NCI-H2196 treated with DMSO at 0.1 percent for 48 hours (cell line): Measurements from ENCODE around the gene IFT81.

Source experiments
- DNase-seq: peaks from one replicate; lab custom pipeline; 2025; ENCODE audit not compliant: unreplicated experiment; lab: John Stamatoyannopoulos, UW

Gene IFT81

GRCh38 chr12:110157539-110157938 is 33.4 kb downstream of the IFT81 start:
- no peak for DNase-seq

GRCh38 chr12:110159671-110160245 is 35.6 kb downstream of the IFT81 start:
- DNase-seq = no peak

- no peak for DNase-seq
Observed at GRCh38 chr12:110165540-110166159, 41.5 kb downstream of the IFT81 start.

GRCh38 chr12:110168732-110169455 is 44.7 kb downstream of the IFT81 start:
- no peak for DNase-seq

GRCh38 chr12:110170535-110171185 is 46.5 kb downstream of the IFT81 start:
- no peak for DNase-seq

- DNase-seq = no peak
Observed at GRCh38 chr12:110171186-110171538, 47.0 kb downstream of the IFT81 start.

GRCh38 chr12:110171636-110172035 is 47.5 kb downstream of the IFT81 start:
- DNase-seq = no peak

- DNase-seq = no peak
Observed at GRCh38 chr12:110174373-110174996, 50.3 kb downstream of the IFT81 start.

GRCh38 chr12:110175201-110175600 is 51.0 kb downstream of the IFT81 start:
- DNase-seq = no peak

- peak; percentile 6 for DNase-seq
Observed at GRCh38 chr12:110176745-110177144, 52.6 kb downstream of the IFT81 start.

- no peak for DNase-seq
Observed at GRCh38 chr12:110179291-110179690, 55.1 kb downstream of the IFT81 start.

- no peak for DNase-seq
Observed at GRCh38 chr12:110180591-110181005, 56.4 kb downstream of the IFT81 start.

GRCh38 chr12:110182281-110182680 is 58.1 kb downstream of the IFT81 start:
- no peak for DNase-seq

- DNase-seq = no peak
Observed at GRCh38 chr12:110183386-110183785, 59.2 kb downstream of the IFT81 start.

GRCh38 chr12:110185626-110186025 is 61.5 kb downstream of the IFT81 start:
- no peak for DNase-seq

- no peak for DNase-seq
Observed at GRCh38 chr12:110186059-110186458, 61.9 kb downstream of the IFT81 start.

- DNase-seq = no peak
Observed at GRCh38 chr12:110193196-110193595, 69.0 kb downstream of the IFT81 start.

GRCh38 chr12:110197003-110197402 is 72.8 kb downstream of the IFT81 start:
- DNase-seq = no peak

GRCh38 chr12:110198386-110198785 is 74.2 kb downstream of the IFT81 start:
- no peak for DNase-seq

- no peak for DNase-seq
Observed at GRCh38 chr12:110199339-110200123, 75.4 kb downstream of the IFT81 start.

GRCh38 chr12:110200124-110200417 is 75.9 kb downstream of the IFT81 start:
- no peak for DNase-seq
